Cortex of kidney (tissue), 1 donor: ENCODE data around the gene DDB1.

ENCODE experiments used
- DNase-seq: peaks from one replicate; lab custom pipeline; 2025; lab: John Stamatoyannopoulos, UW

Gene DDB1

GRCh38 chr11:61332797-61333549, at the start of gene DDB1, which contains the start of gene TKFC:
Gene DDB1 (minus strand): TSS chr11:61333105. CDS start chr11:61332968, 137 bp downstream.
Gene TKFC (plus strand): TSS chr11:61333228. CDS start chr11:61334729, 1,501 bp downstream.
- peak; percentile 82 for DNase-seq

GRCh38 chr11:61380884-61381283, 48.0 kb upstream of the DDB1 start:
- no peak for DNase-seq

- DNase-seq = no peak
These were observed 45.9 kb upstream of the DDB1 start for GRCh38 chr11:61378713-61379313.

GRCh38 chr11:61377461-61378160, 44.7 kb upstream of the DDB1 start:
- no peak for DNase-seq

GRCh38 chr11:61375761-61376108, 42.8 kb upstream of the DDB1 start:
- DNase-seq = no peak

GRCh38 chr11:61372659-61373420, 39.9 kb upstream of the DDB1 start:
- no peak for DNase-seq

GRCh38 chr11:61370349-61371005, 37.6 kb upstream of the DDB1 start:
- DNase-seq = no peak

- no peak for DNase-seq
These were observed 36.8 kb upstream of the DDB1 start for GRCh38 chr11:61369372-61370348.

GRCh38 chr11:61368646-61369045, 35.7 kb upstream of the DDB1 start:
- DNase-seq = no peak

GRCh38 chr11:61367406-61367805, 34.5 kb upstream of the DDB1 start:
- no peak for DNase-seq

GRCh38 chr11:61364012-61364675, 31.2 kb upstream of the DDB1 start:
- no peak for DNase-seq

GRCh38 chr11:61362542-61362875, 29.6 kb upstream of the DDB1 start:
- DNase-seq = no peak

- DNase-seq = no peak
These were observed 29.0 kb upstream of the DDB1 start, which contains the start of the genes CYB561A3 and TMEM138 for GRCh38 chr11:61361741-61362541. Gene CYB561A3 (minus strand): TSS chr11:61361882. CDS start chr11:61356713, 5,169 bp downstream. Gene TMEM138 (plus strand): TSS chr11:61362374. CDS start chr11:61364391, 2,017 bp downstream.

- DNase-seq = no peak
These were observed 28.4 kb upstream of the DDB1 start for GRCh38 chr11:61361237-61361740.

GRCh38 chr11:61359516-61359915, 26.6 kb upstream of the DDB1 start:
- no peak for DNase-seq

- DNase-seq = no peak
These were observed 25.7 kb upstream of the DDB1 start for GRCh38 chr11:61358566-61358965.

- no peak for DNase-seq
These were observed 25.0 kb upstream of the DDB1 start for GRCh38 chr11:61357894-61358239.

- no peak for DNase-seq
These were observed 24.5 kb upstream of the DDB1 start for GRCh38 chr11:61357233-61357893.
